Ectodermal cell (in vitro differentiated cells): ENCODE data around the gene SLC5A12.
"Not testable (repeated sequence)": the region's sequence is repeated elsewhere in the genome, so short reads cannot be mapped to it uniquely, and the experiment has no call there.

Source experiments
- H3K27ac ChIP-seq: 2 replicates; pipeline ENCODE4 v1.7.0; 2013; ENCODE audit warnings: mild to moderate bottlenecking, low read depth, low read length; ENCODE audit not compliant: insufficient read depth, poor library complexity, severe bottlenecking
- H3K27me3 ChIP-seq: 2 replicates; pipeline ENCODE4 v1.7.0; 2013; ENCODE audit warnings: mild to moderate bottlenecking, low read length; ENCODE audit not compliant: insufficient read depth, control insufficient read depth, poor library complexity, severe bottlenecking
- H3K36me3 ChIP-seq: one replicate; pipeline ENCODE4 v1.7.0; 2013; ENCODE audit warnings: low read length; ENCODE audit not compliant: control insufficient read depth, insufficient read depth
- H3K4me1 ChIP-seq: one replicate; pipeline ENCODE4 v1.7.0; 2013; ENCODE audit warnings: low read length; ENCODE audit not compliant: control insufficient read depth, insufficient read depth
- H3K4me3 ChIP-seq: 2 replicates; pipeline ENCODE4 v1.7.0; 2013; ENCODE audit warnings: low read depth, low read length, control low read depth; ENCODE audit not compliant: insufficient read depth
- H3K9me3 ChIP-seq: 2 replicates; pipeline ENCODE4 v1.7.0; 2013; ENCODE audit warnings: mild to moderate bottlenecking, low read length, moderate library complexity; ENCODE audit not compliant: control insufficient read depth
- WGBS, 2 experiments: methylation state at CpG; one replicate each; pipeline ENCODE4 v1.1.7; 2013; ENCODE audit warnings: missing lambda C conversion rate in 2 of 2; 5-methylcytosine and 5-hydroxymethylcytosine counted together

SLC5A12 gene

DNA sequence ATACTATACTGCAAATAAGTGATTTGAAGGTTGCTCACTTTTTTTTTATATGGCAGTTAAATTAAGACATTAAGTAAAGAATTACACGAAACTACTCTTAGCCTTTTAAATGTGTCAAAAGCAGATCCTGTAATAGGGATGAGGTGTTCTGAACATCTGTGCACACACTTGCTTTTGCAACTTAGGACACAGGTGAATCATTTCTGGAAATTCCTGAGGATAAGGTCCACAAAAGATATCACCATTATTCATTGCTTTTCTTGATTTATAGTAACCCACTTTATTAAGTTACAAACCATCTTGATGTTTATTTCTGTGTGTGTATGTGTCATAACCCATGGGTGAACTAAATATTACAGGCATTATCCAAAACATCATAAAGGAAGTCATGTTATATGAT, 55.9 kb downstream of the SLC5A12 start:
- 100% methylated on average over 1 of the region's 1 CpG for WGBS, 2 experiments

DNA sequence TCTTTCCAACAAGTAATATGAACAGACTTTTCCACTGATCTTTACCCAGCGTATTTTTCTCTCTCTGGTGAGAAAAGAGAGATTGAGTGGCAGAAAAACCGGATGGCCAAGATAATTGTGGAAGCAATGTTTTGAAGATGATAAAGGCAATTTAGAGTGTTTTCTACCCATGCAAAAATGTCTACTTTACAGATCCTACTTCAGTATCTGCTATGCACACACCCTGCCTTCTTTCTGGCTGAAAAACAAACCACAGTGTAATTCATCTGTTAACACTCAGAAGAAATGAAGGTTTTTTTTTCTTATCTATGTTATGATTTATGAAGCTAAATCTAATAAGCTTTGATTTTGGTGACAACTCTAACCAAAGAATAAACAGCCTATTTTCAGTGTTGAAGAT, 56.8 kb downstream of the SLC5A12 start:
- no peaks in the 10 kb centered on the region for H3K9me3 ChIP-seq
- WGBS, 2 experiments: 75 to 90% methylated on average over 2 of the region's 2 CpGs
- H3K27ac ChIP-seq: no peak overlapping the region
- H3K36me3 ChIP-seq: no peaks in the 10 kb centered on the region
- no peaks in the 10 kb centered on the region for H3K4me1 ChIP-seq
- H3K27me3 ChIP-seq: no peaks in the 10 kb centered on the region
- H3K4me3 ChIP-seq: no peak overlapping the region

More for the DNA sequence above, 55.9 kb downstream of the SLC5A12 start:
- Histone ChIP-seq H3K27me3 (no peaks in the 10 kb centered on the region), H3K4me3 (no peak overlapping the region), H3K27ac (no peak overlapping the region), H3K9me3 (no peaks in the 10 kb centered on the region), H3K4me1 (no peaks in the 10 kb centered on the region), H3K36me3 (no peaks in the 10 kb centered on the region)

DNA sequence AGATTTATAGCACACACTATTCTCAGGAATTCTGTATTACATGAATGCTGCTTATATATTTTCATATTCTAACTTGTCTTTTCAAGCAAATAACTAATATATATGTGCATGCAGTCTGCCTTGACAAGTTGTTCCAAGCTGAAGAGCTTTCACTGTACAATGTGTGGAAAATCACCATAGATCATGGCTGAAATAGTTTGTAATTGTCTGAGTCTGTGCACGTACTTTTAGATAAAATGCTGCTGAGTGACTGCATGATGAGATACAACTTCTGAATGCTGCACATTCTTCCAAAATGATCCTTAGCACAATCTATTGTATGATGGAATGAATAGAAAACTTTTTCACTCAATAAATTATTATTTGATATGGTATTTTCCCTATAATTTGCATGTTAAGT, 58.9 kb downstream of the SLC5A12 start:
- no peak overlapping the region for H3K4me3 ChIP-seq
- H3K9me3 ChIP-seq: no peaks in the 10 kb centered on the region
- no peak overlapping the region for H3K27ac ChIP-seq
- WGBS, 2 experiments: 92 to 100% methylated on average over 1 of the region's 1 CpG
- H3K27me3 ChIP-seq: no peaks in the 10 kb centered on the region
- H3K36me3 ChIP-seq: no peaks in the 10 kb centered on the region
- no peaks in the 10 kb centered on the region for H3K4me1 ChIP-seq

DNA sequence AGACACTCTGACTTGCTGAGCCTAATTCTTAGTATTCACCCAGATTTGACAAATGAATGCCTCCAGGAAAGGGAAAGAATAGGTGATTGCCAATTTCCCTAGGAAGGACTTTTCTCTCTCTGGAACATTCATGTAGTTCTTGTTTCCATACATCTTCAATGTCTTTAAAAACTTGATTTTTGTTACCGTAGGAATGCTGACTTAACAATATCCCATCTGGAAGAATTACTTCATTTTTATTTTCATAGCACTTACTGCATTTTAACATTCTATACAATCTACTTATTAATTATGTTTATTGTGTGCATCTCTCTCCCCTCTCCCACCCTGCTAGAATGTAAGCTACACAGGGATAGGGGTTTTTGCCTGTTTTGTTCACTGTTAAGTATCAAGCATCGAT, 66.6 kb downstream of the SLC5A12 start:
- Histone ChIP-seq H3K27me3 (no peaks in the 10 kb centered on the region), H3K36me3 (no peaks in the 10 kb centered on the region), H3K4me3 (no peak overlapping the region), H3K9me3 (no peaks in the 10 kb centered on the region), H3K27ac (no peak overlapping the region), H3K4me1 (no peaks in the 10 kb centered on the region)
- WGBS, 2 experiments: 89 to 100% methylated on average over 1 of the region's 2 CpGs

DNA sequence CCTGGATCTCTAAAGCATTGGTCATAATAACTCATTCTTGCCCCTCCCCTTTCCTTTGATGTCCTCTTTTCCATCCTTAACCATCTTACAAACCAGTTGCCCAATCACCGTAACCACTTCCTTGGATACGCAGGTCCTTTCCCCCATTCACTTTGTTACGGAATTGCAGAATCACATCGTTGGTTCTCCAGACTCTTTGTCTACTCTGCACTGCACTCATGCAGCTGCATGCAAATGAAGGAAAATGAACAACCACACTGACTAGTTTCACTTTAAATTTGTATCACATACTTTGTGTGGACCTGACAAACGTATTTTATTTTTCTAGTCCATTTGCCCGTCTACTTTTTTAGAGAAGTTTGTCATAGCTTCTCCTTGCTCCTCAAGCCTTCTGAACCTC, 69.9 kb downstream of the SLC5A12 start:
- Histone ChIP-seq H3K27me3 (no peaks in the 10 kb centered on the region), H3K27ac (no peak overlapping the region), H3K4me3 (no peak overlapping the region), H3K36me3 (no peaks in the 10 kb centered on the region), H3K9me3 (no peaks in the 10 kb centered on the region), H3K4me1 (no peaks in the 10 kb centered on the region)
- 90 to 96% methylated on average over 6 of the region's 6 CpGs for WGBS, 2 experiments

DNA sequence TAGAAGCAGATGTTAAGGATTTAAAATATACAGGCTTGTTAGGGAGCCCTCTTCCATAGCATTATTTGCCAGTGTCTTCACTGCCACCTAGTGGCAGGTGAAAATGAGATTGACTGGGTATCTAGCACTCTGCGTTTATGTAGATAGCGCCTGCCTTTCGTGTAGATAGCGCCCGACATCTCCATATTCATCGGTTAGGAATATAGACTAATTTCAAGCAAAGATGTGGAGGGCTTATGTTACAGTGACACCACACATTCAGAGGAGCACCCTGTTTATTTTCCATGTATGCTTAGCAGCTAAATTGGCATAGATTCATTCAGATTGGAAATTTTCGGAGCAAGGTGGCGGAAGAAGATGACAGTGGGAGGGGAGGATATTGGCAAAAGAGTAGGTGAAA, 72.0 kb downstream of the SLC5A12 start:
- Histone ChIP-seq H3K4me1 (no peaks in the 10 kb centered on the region), H3K4me3 (no peak overlapping the region), H3K27me3 (no peaks in the 10 kb centered on the region), H3K9me3 (no peaks in the 10 kb centered on the region), H3K36me3 (no peaks in the 10 kb centered on the region), H3K27ac (no peak overlapping the region)
- WGBS, 2 experiments: 42 to 45% methylated on average over 8 of the region's 8 CpGs

DNA sequence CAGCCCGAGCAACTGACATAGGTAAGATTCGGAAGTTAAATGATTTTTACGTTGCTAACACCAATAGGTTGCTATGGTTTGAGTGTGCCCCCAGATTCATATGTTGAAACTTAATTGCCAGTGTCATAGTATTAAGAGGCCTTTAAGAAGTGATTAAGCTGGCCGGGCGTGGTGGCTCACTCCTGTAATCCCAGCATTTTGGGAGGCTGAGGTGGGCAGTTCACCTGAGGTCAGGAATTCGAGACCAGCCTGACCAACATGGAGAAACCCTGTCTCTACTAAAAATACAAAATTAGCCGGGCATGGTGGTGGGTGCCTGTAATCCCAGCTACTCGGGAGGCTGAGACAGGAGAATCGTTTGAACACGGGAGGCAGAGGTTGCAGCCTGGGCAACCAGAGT, 78.5 kb downstream of the SLC5A12 start:
- not testable (repeated sequence) for H3K4me1 ChIP-seq, H3K27ac ChIP-seq, H3K9me3 ChIP-seq, H3K36me3 ChIP-seq, H3K27me3 ChIP-seq, H3K4me3 ChIP-seq
- WGBS, 2 experiments: 90 to 92% methylated on average over 10 of the region's 10 CpGs

DNA sequence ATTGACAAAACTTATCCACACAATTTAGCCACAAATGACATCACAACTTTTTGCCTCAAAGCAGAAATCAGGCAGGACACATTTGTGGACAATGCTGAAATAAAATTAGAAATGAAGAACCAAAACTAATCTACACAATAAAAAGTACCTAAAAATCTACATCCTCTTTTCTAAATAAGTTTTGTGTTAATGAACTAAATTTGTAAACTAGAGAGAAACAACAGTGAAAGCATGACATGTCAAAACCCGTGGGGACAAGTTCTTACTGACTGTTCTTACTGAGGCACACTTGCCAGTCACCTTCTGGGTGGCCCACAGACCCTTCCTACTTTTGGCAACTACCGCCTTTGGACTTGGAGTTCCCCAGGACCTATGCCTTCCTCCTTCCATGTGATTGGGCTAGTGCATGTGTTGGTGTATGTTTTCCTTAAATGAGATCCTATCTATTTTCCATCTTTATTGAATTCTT, 89.1 kb downstream of the SLC5A12 start:
- no peaks in the 10 kb centered on the region for H3K27me3 ChIP-seq
- 43 to 45% methylated on average over 1 to 2 of the region's 2 CpGs for WGBS, 2 experiments

DNA sequence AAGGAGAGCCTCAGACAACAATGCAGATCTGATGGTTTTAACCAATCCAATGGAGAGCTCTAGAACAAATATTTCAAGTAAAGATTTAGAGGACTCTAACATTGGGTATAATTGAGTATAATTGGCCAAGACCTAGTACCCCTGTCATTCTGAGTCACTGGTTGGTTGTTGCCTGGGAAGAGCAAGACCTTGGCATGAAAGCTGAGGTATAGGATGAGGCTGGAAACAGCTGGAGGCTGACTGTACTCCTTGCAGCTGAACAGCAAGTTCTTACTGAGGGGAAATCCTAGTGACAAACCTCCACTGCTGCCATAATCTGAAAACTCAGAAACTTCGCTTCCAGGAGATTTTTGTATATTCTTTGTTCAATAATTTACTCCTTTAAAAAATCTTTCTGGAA, 95.5 kb downstream of the SLC5A12 start:
- H3K4me1 ChIP-seq: no peaks in the 10 kb centered on the region
- no peaks in the 10 kb centered on the region for H3K27me3 ChIP-seq
- no peaks in the 10 kb centered on the region for H3K9me3 ChIP-seq
- H3K36me3 ChIP-seq: no peaks in the 10 kb centered on the region
- H3K4me3 ChIP-seq: no peak overlapping the region
- H3K27ac ChIP-seq: no peak overlapping the region
- 88 to 100% methylated on average over 1 of the region's 1 CpG for WGBS, 2 experiments

More for the DNA sequence above, 89.1 kb downstream of the SLC5A12 start:
- no peak overlapping the region for H3K27ac ChIP-seq
- no peaks in the 10 kb centered on the region for H3K4me1 ChIP-seq
- no peaks in the 10 kb centered on the region for H3K36me3 ChIP-seq
- no peak overlapping the region for H3K4me3 ChIP-seq
- no peaks in the 10 kb centered on the region for H3K9me3 ChIP-seq

DNA sequence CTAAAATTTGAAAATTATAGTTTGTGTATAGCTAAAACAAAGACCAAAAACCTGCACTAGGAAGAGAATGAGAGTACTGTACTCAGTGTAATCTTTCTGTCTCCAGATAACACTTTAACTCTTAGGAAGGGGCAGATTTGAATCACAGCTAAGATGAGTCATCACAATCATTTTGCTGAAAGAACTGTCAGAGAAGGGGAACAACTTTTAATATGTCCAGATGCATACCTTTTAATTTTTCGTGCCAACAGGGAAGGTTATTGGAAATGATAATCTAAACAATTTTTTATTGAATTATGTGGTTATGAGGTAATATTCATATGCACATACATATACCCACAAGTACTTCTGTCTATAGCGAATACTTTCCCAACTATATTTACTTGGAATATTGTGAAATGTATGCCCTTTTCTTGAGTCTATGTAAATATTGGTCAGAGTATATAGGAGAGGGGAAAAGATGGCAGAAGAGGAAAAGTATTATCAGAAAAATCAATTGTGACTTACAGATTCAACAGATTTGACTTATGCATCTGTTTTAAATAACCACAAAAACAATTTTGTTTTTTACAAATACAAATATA, 98.7 kb downstream of the SLC5A12 start:
- Histone ChIP-seq H3K27ac (no peak overlapping the region), H3K36me3 (no peaks in the 10 kb centered on the region), H3K4me3 (no peak overlapping the region), H3K27me3 (no peaks in the 10 kb centered on the region), H3K9me3 (no peaks in the 10 kb centered on the region), H3K4me1 (no peaks in the 10 kb centered on the region)
- no CpG with 5 or more reads among the region's 2 CpGs for WGBS, 2 experiments

DNA sequence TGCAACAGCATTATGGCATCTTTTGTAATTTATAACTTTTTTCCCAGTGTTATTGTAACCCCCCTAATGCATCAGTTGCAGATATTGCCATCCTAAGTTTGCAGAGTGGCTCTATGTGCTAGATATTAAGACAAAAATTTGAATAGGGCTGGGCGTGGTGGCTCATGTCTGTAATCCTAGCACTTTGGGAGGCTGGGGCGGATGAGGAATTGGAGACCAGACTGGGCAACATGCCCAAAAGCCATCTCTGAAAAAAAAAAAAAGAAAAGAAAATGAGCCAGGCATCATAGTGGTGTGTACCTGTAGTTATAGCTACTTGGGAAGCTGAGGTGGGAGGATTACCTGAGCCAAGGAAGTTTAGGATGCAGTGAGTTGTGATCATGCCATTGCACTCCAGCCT, 99.7 kb downstream of the SLC5A12 start:
- Histone ChIP-seq H3K9me3 (no peaks in the 10 kb centered on the region), H3K36me3 (no peaks in the 10 kb centered on the region), H3K27me3 (no peaks in the 10 kb centered on the region), H3K4me3 (no peak overlapping the region), H3K4me1 (no peaks in the 10 kb centered on the region), H3K27ac (no peak overlapping the region)
- 90 to 96% methylated on average over 2 of the region's 2 CpGs for WGBS, 2 experiments
